Smooth muscle cell (in vitro differentiated cells): ENCODE measurements around the gene COL19A1. TPM values are rescaled to one million over a fixed set of nuclear protein-coding genes. Genes with fewer than 3 reads are reported as not detected.
A peak's percentile ranks its signal among the peaks of the same experiment; 100 is the strongest.

Experiments used
- DNase-seq: peaks from one replicate; lab custom pipeline; 2025; ENCODE audit not compliant: unreplicated experiment; lab: John Stamatoyannopoulos, UW
- H2AFZ ChIP-seq: fragments of 200-600 bp; sonication (generic); 2 replicates; pipeline ENCODE4 v1.6.0; 2016; ENCODE audit warnings: antibody characterized with exemption, low read depth, mild to moderate bottlenecking
- H3F3A ChIP-seq: fragments of 200-600 bp; sonication (generic); 2 replicates; pipeline ENCODE4 v1.6.0; 2017; ENCODE audit warnings: antibody characterized with exemption, low read depth
- H3K27ac ChIP-seq: fragments of 200-600 bp; sonication (generic); 2 replicates; pipeline ENCODE4 v1.5.1; 2016; ENCODE audit warnings: low read depth, mild to moderate bottlenecking
- H3K27me3 ChIP-seq: fragments of 200-600 bp; sonication (generic); 2 replicates; pipeline ENCODE4 v1.6.1; 2016; ENCODE audit warnings: low read depth, mild to moderate bottlenecking
- H3K36me3 ChIP-seq: fragments of 200-600 bp; sonication (generic); 2 replicates; pipeline ENCODE4 v1.5.1; 2016; ENCODE audit warnings: low read depth
- H3K4me1 ChIP-seq: fragments of 200-600 bp; sonication (generic); 2 replicates; pipeline ENCODE4 v1.5.1; 2016; ENCODE audit warnings: low read depth
- H3K4me2 ChIP-seq: fragments of 200-600 bp; sonication (generic); 2 replicates; pipeline ENCODE4 v1.6.0; 2016; ENCODE audit warnings: mild to moderate bottlenecking
- H3K4me3 ChIP-seq: fragments of 200-600 bp; sonication (generic); 2 replicates; pipeline ENCODE4 v1.5.1; 2016; ENCODE audit warnings: mild to moderate bottlenecking
- H3K79me2 ChIP-seq: fragments of 200-600 bp; sonication (generic); 2 replicates; pipeline ENCODE4 v1.6.0; 2016; ENCODE audit warnings: low read depth, mild to moderate bottlenecking
- H3K9ac ChIP-seq: fragments of 200-600 bp; sonication (generic); 2 replicates; pipeline ENCODE4 v1.6.0; 2016; ENCODE audit warnings: low read depth
- H3K9me3 ChIP-seq: fragments of 200-600 bp; sonication (generic); replicated peaks from 2 replicates; pipeline ENCODE4 v1.5.1; 2016; ENCODE audit warnings: low read depth
- H4K20me1 ChIP-seq: fragments of 200-600 bp; sonication (generic); 2 replicates; pipeline ENCODE4 v1.6.0; 2016; ENCODE audit warnings: low read depth
- CTCF ChIP-seq: fragments of 200-600 bp; sonication (generic); IDR thresholded peaks from 2 replicates; pipeline ENCODE4 v1.5.1; 2017; ENCODE audit warnings: borderline replicate concordance, mild to moderate bottlenecking, antibody characterized with exemption; ENCODE audit not compliant: insufficient read depth, poor library complexity, severe bottlenecking
- WGBS: methylation state at CpG from one replicate; pipeline ENCODE4 v1.1.7; 2016; ENCODE audit warnings: low lambda C conversion rate; 5-methylcytosine and 5-hydroxymethylcytosine counted together
- polyA plus RNA-seq: library from polyadenylated mRNA; unstranded; fragments of >200 nt; fragmentation: Nextera tagmentation; extraction: Ambion mirVana; gene quantifications from 2 replicates; pipeline ENCODE4 v1.2.1, GENCODE V29; 2016
- total RNA-seq: library from RNA; depleted of rRNA; stranded (reverse); fragments of >200 nt; gene quantifications from 2 replicates; pipeline ENCODE4 v1.2.3, GENCODE V29; 2014

The COL19A1 gene
- total and polyA plus RNA-seq, 2 experiments from 2014 or later = 0.55 to 1.6 TPM

- H3K4me1 ChIP-seq = no peaks in the 10 kb centered on the region
- no peak for TF ChIP-seq CTCF
- no peak overlapping the region for H3K4me2 ChIP-seq
- no peaks in the 10 kb centered on the region for H3K79me2 ChIP-seq
- DNase-seq = no peak
- H4K20me1 ChIP-seq = no peaks in the 10 kb centered on the region
- no peak overlapping the region for H3K9ac ChIP-seq
- peak overlapping the region; percentile 39 for H3K27ac ChIP-seq
- WGBS = 94% methylated on average over 2 of the region's 2 CpGs
- H3K36me3 ChIP-seq = no peaks in the 10 kb centered on the region
- no peak overlapping the region for H2AFZ ChIP-seq
- no peaks in the 10 kb centered on the region for H3K27me3 ChIP-seq
- H3F3A ChIP-seq = no peaks in the 10 kb centered on the region
- no peak overlapping the region for H3K4me3 ChIP-seq
- H3K9me3 ChIP-seq = no peaks in the 10 kb centered on the region
Measured at GRCh38 chr6:70180183-70180900, 314.0 kb downstream of the COL19A1 start.

- Histone ChIP-seq H3K9me3 (no peaks in the 10 kb centered on the region), H3K27ac (peak overlapping the region; percentile 39), H3K4me1 (no peaks in the 10 kb centered on the region), H3K36me3 (no peaks in the 10 kb centered on the region), H4K20me1 (no peaks in the 10 kb centered on the region), H3F3A (no peaks in the 10 kb centered on the region), H3K4me2 (no peak overlapping the region), H3K27me3 (no peaks in the 10 kb centered on the region), H3K79me2 (no peaks in the 10 kb centered on the region), H3K9ac (no peak overlapping the region), H2AFZ (no peak overlapping the region), H3K4me3 (no peak overlapping the region)
- DNase-seq = no peak
- WGBS = 79% methylated on average over 1 of the region's 1 CpG
- TF ChIP-seq CTCF = no peak
Measured at GRCh38 chr6:70180901-70181599, 314.7 kb downstream of the COL19A1 start.

- Histone ChIP-seq H3K27me3 (no peaks in the 10 kb centered on the region), H3K4me1 (no peaks in the 10 kb centered on the region), H3K4me3 (no peak overlapping the region), H3F3A (no peaks in the 10 kb centered on the region), H3K9me3 (no peaks in the 10 kb centered on the region), H4K20me1 (no peaks in the 10 kb centered on the region), H2AFZ (no peak overlapping the region), H3K36me3 (no peaks in the 10 kb centered on the region), H3K9ac (no peak overlapping the region), H3K4me2 (no peak overlapping the region), H3K79me2 (no peaks in the 10 kb centered on the region), H3K27ac (no peak overlapping the region)
- TF ChIP-seq CTCF = no peak
- 88% methylated on average over 3 of the region's 3 CpGs for WGBS
- DNase-seq = no peak
Measured at GRCh38 chr6:70183538-70183937, 317.2 kb downstream of the COL19A1 start.
